ELF-1 (cell line): ENCODE measurements around the gene CASZ1.

Source experiments
- DNase-seq: peaks from one replicate; pipeline ENCODE4 v3.0.0-alpha.2; 2016; ENCODE audit warnings: low read depth, low spot score

Gene CASZ1

DNA sequence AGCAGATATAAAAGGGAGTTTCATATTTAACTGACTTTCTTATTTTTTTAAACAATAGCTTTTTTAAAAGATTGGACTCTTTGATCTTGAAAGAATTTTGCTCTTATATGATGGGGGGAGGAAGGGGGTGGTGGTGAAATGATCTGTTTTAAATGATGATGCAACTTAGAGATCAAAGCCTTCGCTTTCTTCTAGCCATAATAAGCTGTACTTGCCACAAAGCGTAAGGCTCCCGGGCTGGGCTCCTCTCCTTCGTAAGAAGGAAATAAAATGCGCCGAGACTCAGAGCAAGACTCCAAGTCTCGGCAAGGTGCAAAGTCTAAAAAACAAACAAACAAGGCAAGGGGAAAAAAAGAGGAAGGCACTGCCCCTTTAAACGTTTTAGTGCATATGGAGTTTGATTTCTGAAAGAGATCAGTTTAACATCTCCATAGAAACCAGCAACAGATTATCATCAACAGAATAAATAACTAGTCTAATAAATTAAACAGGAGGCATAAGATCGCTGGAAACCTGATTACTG, 3.3 kb downstream of the CASZ1 start:
- DNase-seq = peak; percentile 35

GRCh38 chr1:10791105-10791951, 5.1 kb downstream of the CASZ1 start:
- no peak for DNase-seq

DNA sequence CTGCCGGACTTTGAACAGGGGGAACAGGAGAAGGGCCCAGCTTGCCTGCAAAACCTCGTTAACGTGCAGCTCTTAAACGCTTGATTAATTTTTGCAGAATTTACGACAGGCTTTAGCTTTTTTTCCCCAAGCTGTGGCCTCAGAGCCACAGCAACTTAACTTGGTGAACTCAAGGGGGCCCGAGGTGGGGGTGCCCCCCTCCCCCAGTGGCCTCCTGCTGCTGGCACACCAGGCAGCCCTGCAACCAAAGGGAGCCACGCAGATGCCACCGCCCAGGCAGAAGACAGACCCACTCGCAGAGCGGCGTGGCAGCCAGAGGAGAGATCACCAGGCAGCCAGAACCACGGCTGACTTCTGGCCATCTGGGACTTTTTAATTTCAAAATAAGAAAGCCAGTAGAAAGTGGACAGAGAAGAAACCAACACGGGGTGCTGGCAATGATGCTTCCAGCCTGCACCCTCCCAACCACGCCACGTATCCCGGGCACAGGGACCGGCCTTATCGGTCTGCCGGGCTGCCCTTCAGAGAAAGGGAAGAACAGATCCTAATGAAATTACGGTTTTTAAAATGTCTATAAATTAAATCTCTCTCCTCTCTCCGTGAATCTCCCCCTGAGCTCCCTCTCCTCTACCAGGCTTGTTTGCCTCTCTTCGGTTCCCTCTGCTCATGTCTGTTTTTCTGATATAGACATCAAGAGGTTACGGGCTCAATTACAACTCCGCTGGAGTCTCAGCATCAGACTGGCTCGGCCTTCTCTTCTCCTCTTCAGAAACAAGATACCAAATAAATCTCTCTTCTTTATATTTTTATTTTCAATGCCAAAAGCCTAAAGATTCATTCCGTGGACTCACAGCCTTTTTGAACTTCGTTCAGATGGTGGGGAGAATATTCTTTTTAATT, 6.4 kb downstream of the CASZ1 start:
- DNase-seq = no peak

DNA sequence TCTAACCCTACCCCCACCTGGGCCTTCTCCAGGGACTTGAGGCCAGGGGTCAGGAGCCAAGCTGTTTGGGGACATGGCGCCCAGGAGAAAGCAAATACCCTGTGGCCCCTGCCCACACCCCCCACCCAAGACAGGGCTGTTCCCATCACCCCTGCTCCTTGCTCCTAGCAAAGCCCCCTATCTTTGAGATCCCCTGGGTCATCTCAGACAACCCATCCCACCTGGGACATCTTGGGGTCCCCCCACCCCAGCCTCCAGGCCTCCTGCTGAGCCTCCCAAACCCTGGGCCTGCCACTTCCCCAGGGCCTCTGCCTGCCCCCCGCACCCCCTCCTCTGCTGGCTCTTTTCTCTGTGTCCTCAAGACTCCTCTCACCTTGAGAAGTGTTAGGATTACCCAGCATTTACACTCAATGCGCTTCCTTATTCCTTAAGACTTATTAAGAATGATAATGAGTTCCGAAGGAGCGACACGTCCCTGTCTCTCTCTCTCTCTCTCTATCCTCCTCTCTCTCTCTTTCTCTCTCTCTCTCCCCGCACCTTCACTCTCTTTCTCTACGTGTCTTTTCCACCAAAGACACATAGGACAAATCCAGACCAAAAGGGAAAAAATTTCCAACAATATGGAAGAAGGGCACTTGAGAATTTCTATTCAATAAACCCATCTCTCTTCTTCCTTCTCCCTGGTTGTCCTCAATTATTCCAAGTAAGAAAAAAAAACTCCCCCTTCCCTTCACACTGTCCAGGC, 7.2 kb downstream of the CASZ1 start:
- no peak for DNase-seq

DNA sequence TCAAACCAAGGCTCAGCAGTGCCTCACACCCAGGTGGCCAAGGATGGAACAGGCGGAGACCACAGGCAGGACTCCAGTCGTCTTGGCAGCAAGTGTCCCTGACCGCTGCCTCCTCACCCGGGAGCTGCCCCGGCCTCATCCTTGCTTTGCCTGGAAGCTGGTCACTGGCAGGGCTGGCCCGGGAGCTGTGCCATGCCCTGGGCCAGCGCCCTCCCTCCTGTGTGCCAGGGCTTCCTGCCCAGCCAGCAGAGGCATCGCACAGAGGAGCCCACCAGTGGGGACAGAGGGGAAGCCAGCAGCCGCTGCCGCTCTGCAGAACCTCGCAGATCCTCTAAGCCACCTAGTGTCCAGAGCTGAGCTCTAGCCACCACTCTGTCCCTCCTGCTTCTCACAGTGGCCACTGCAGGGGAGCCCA, 7.8 kb downstream of the CASZ1 start:
- DNase-seq = peak; percentile 41

DNA sequence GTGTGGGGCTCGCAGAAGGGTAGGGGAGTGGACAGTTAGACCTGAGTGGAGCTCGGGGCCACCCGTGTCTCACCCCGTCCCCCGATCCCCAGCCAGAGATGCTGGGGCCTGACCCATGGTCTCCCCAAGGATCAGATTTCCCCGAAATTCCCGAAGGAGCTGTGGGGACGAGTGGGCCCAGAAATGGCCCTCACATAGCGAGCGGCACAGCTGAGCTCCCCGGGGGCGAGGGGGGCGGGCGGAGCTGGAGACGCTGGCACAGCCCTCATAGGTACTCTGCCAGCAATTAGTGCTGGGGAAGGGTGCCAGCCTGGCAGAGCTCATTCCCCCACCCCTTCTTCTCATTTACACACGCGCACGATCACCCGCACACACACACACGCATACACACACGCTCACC, 9.2 kb downstream of the CASZ1 start:
- no peak for DNase-seq

DNA sequence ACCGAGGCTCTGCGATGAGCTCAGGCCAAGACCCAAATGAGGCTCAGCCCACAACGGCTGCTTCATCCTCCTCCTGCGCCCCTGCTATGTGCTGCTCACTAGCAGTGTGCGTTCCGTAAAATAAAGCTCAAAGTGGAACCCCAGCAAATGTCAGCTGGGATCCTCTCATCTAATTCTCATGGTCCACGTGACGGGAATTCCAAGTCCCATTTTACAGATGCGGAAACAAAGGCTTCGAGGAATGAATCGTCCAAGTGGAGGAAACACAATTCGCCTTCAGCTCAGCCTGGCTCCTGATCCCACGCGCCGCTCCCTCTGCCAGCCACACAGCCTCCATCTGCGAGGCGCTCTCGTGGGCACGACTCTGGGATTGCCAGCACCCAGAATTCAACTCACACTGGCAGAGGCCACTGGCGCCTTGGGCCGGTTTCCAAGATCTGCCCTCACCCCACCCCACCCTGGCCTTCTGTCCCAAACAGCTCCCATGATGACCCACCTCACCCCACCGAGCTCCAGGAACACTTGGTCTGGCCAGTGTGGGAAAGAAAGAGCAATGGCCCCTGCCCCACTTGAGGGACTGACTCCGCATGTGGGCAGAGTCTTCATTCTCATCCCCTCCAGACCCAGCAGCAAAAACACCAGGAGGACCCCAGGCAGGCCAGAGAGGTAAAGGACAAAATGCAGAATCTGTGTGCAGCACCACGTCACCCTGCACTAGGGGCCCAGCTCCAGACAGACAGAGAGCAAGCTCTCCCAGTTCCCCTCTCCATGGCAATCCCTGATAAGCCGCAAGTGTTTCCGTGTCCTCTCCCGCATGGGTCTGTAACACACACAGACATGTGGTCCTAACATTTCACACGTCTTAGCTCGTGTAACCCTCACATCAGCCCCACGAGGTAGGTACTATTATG, 10.5 kb downstream of the CASZ1 start:
- no peak for DNase-seq

DNA sequence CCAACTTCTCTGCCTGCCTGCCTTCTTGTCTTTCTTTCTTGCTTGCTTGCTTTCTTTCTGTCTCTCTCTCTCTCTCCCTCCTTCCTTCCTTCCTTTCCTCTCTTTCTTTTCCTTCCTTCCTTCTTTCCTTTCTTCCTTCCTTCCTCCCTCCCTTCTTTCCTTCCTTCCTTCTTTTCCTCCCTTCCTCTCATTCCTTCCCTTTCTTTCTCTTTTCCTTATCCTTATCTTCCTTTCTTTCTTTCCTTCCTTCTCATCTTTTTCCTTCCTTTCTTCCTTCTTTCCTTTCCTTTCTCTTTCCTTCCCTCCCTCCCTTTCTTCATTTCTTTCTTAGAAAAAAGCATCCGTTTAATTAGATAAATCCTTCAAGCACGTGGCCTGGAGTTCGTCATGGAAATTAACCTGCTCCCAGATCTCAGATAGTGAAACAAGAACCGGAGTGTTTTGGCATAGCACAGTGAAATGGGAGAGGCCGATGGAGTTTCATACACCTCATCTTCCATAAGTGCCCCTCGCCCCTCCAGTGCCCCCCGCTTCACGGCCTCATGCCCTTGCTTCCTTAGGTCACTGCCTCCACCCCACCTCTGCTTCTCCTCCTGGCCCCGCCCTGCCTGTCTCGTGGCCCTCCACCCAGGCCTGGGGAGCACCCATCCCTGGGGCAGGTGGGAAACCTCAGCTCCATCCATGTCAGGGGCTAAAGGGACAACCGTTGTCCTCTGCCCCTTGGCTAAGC, 11.3 kb downstream of the CASZ1 start:
- DNase-seq = no peak

- DNase-seq = no peak
These were observed 13.8 kb downstream of the CASZ1 start for GRCh38 chr1:10782491-10783244.

GRCh38 chr1:10781137-10781536, 15.3 kb downstream of the CASZ1 start:
- no peak for DNase-seq

DNA sequence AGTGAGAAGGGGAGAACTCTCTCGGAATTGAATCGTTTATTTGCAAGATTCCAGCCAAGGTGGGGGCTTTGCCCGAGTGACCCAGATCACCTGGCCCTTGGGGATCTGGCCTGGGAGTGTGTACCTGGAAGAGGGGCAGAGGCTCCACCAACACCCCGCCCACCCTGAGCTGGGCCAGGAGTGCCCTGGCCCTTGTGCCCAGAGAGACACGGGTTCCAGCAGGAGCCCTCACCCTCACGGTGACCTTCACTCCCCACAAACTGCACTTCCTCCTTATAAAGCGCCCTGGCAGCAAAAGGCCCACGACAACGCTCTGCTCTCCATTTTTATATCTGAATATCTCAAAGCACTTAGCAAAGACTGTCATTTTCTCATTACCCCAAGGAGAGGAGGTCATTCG, 16.6 kb downstream of the CASZ1 start:
- no peak for DNase-seq

- DNase-seq = no peak
These were observed 17.2 kb downstream of the CASZ1 start for GRCh38 chr1:10779201-10779600.

GRCh38 chr1:10778640-10779039, 17.8 kb downstream of the CASZ1 start:
- no peak for DNase-seq

- DNase-seq = no peak
These were observed 18.5 kb downstream of the CASZ1 start for GRCh38 chr1:10777749-10778574.

- DNase-seq = no peak
These were observed 20.1 kb downstream of the CASZ1 start for GRCh38 chr1:10776190-10776905.

GRCh38 chr1:10775763-10776162, 20.7 kb downstream of the CASZ1 start:
- no peak for DNase-seq

GRCh38 chr1:10774615-10775310, 21.7 kb downstream of the CASZ1 start:
- no peak for DNase-seq
